GM18507 (cell line): ENCODE results near the gene PDE3B.
"Not testable (repeated sequence)": the region's sequence is repeated elsewhere in the genome, so short reads cannot be mapped to it uniquely, and the experiment has no call there.

Experiments
- DNase-seq: peaks from one replicate; pipeline ENCODE4 v3.0.0; 2011; ENCODE audit warnings: low read depth; ENCODE audit not compliant: insufficient read length; ENCODE audit errors: extremely low spot score
- FAIRE-seq: peaks from 2 replicates; lab custom pipeline; 2011; peaks lifted over from hg19 to GRCh38; lab: Jason Lieb, UNC

Gene PDE3B

GRCh38 chr11:14774721-14775120, 131.1 kb downstream of the PDE3B start:
- FAIRE-seq (no peak), DNase-seq (no peak)

- DNase-seq (no peak), FAIRE-seq (no peak)
These were observed 132.3 kb downstream of the PDE3B start for GRCh38 chr11:14775897-14776296.

- not testable (repeated sequence) for DNase-seq, FAIRE-seq
These were observed 134.9 kb downstream of the PDE3B start for GRCh38 chr11:14778460-14778859.

GRCh38 chr11:14783788-14784187, 140.2 kb downstream of the PDE3B start:
- DNase-seq (no peak), FAIRE-seq (no peak)

- DNase-seq: no peak
These were observed 140.6 kb downstream of the PDE3B start for GRCh38 chr11:14784230-14784629.

GRCh38 chr11:14789879-14790484, 146.4 kb downstream of the PDE3B start:
- no peak for DNase-seq

More at GRCh38 chr11:14784230-14784629, 140.6 kb downstream of the PDE3B start:
- FAIRE-seq: no peak

GRCh38 chr11:14793546-14793945, 149.9 kb downstream of the PDE3B start:
- FAIRE-seq (no peak), DNase-seq (no peak)

More at GRCh38 chr11:14789879-14790484, 146.4 kb downstream of the PDE3B start:
- FAIRE-seq: no peak

GRCh38 chr11:14796028-14796427, 152.4 kb downstream of the PDE3B start:
- DNase-seq, FAIRE-seq: not testable (repeated sequence)

GRCh38 chr11:14803846-14804245, 160.2 kb downstream of the PDE3B start:
- FAIRE-seq (no peak), DNase-seq (no peak)

- no peak for FAIRE-seq
- no peak for DNase-seq
These were observed 165.9 kb downstream of the PDE3B start for GRCh38 chr11:14809466-14809865.

- no peak for FAIRE-seq
- no peak for DNase-seq
These were observed 169.2 kb downstream of the PDE3B start for GRCh38 chr11:14812757-14813156.

GRCh38 chr11:14813516-14813915, 169.9 kb downstream of the PDE3B start:
- DNase-seq (no peak), FAIRE-seq (no peak)

- FAIRE-seq: no peak
- DNase-seq: no peak
These were observed 175.2 kb downstream of the PDE3B start for GRCh38 chr11:14818779-14819178.

- no peak for FAIRE-seq
These were observed 176.0 kb downstream of the PDE3B start for GRCh38 chr11:14819596-14819995.

GRCh38 chr11:14821031-14821430, 177.4 kb downstream of the PDE3B start:
- DNase-seq (no peak), FAIRE-seq (no peak)

More at GRCh38 chr11:14819596-14819995, 176.0 kb downstream of the PDE3B start:
- no peak for DNase-seq

- FAIRE-seq (no peak), DNase-seq (no peak)
These were observed 183.0 kb downstream of the PDE3B start for GRCh38 chr11:14826600-14826999.

GRCh38 chr11:14835496-14836492, 192.2 kb downstream of the PDE3B start:
- FAIRE-seq: no peak
- no peak for DNase-seq

- DNase-seq (no peak), FAIRE-seq (no peak)
These were observed 198.4 kb downstream of the PDE3B start for GRCh38 chr11:14842002-14842401.

- FAIRE-seq (no peak), DNase-seq (no peak)
These were observed 209.1 kb downstream of the PDE3B start for GRCh38 chr11:14852571-14853177.

- FAIRE-seq (no peak), DNase-seq (no peak)
These were observed 210.5 kb downstream of the PDE3B start for GRCh38 chr11:14854057-14854456.
